ENCODE results near the gene DNAJB1. TPM values are rescaled to one million over a fixed set of nuclear protein-coding genes. Genes with fewer than 3 reads are reported as not detected.

DNAJB1 gene
- total RNA-seq, 1 experiment from 2014 or later: 149 TPM

GRCh38 chr19:14536926-14537692 lies 18.9 kb upstream of the DNAJB1 start:
- DNase-seq (ENCODE audit: low read depth, low spot score): no peak
- TF ChIP-seq TCF7L2 (IDR thresholded peaks at IDR 0.05; ENCODE audit: low read depth, low read length) (no peak), SIN3A (IDR thresholded peaks at IDR 0.05; ENCODE audit: borderline replicate concordance, insufficient read depth, low read depth, low read length) (no peak), REST (IDR thresholded peaks at IDR 0.05; ENCODE audit: insufficient read depth in 1 of 2, low read depth in 2 of 2, low read length in 1 of 2) (no peak)
- in situ Hi-C loops (cut with HindIII; ENCODE audit: low pct_unique_long_range_greater_than_20kb, low sequenced_read_pairs): no loop called here
- POLR2A ChIA-PET: interaction anchor here (0.6 kb wide), 1 partner anchor 20 kb away, joined by 5 read pairs; no protein-coding TSS in a partner anchor
- CTCF ChIA-PET: no interaction called here
- Histone ChIP-seq H3K4me3 (ENCODE audit: low read depth in 2 of 2, low read length in 2 of 2) (peak overlapping the region in 1 of 2 experiments; percentile 31; a peak in 2 of 4 replicates), H3K27ac (ENCODE audit: low read length) (no peak overlapping the region), H3K36me3 (ENCODE audit: control insufficient read depth, insufficient read depth, low read length) (no peaks in the 10 kb centered on the region), H3K4me1 (ENCODE audit: control insufficient read depth, insufficient read depth, low read length) (peaks cover 13% of the 10 kb centered on the region), H3K27me3 (ENCODE audit: control insufficient read depth, insufficient read depth, low read length) (no peaks in the 10 kb centered on the region), H3K9me3 (ENCODE audit: control insufficient read depth, insufficient read depth, low read depth, low read length) (no peaks in the 10 kb centered on the region)
- ATAC-seq: peak; percentile 84
- TSS peak; percentile 13 for BruUV-seq (replicated peaks)
- intact Hi-C loops (cut with micrococcal nuclease; ENCODE audit: unreplicated experiment): no loop called here

GRCh38 chr19:14533450-14533849 lies 15.3 kb upstream of the DNAJB1 start:
- ATAC-seq: no peak
- intact Hi-C loops (cut with micrococcal nuclease; ENCODE audit: unreplicated experiment) (no loop called here), in situ Hi-C loops (cut with HindIII; ENCODE audit: low pct_unique_long_range_greater_than_20kb, low sequenced_read_pairs) (no loop called here)
- Histone ChIP-seq H3K36me3 (ENCODE audit: control insufficient read depth, insufficient read depth, low read length) (peaks cover 5% of the 10 kb centered on the region; the same call in 1 of the 2 replicates), H3K27me3 (ENCODE audit: control insufficient read depth, insufficient read depth, low read length) (no peaks in the 10 kb centered on the region), H3K4me1 (ENCODE audit: control insufficient read depth, insufficient read depth, low read length) (peaks cover 26% of the 10 kb centered on the region), H3K9me3 (ENCODE audit: control insufficient read depth, insufficient read depth, low read depth, low read length) (no peaks in the 10 kb centered on the region), H3K4me3 (ENCODE audit: low read depth in 2 of 2, low read length in 2 of 2) (no peak overlapping the region), H3K27ac (ENCODE audit: low read length) (peak overlapping the region; percentile 54)
- no TSS peak for BruUV-seq (replicated peaks)
- CTCF ChIA-PET: interaction anchor here (0.6 kb wide), 1 partner anchor 28 kb away, joined by 5 read pairs; no protein-coding TSS in a partner anchor
- POLR2A ChIA-PET: interaction anchor here (0.6 to 0.7 kb wide), 3 partner anchors 8 to 31 kb away, joined by 3 to 6 read pairs (median 4); no protein-coding TSS in a partner anchor
- TF ChIP-seq REST (IDR thresholded peaks at IDR 0.05; ENCODE audit: insufficient read depth in 1 of 2, low read depth in 2 of 2, low read length in 1 of 2) (no peak), POLR2AphosphoS5 (IDR thresholded peaks at IDR 0.05; ENCODE audit: low read depth, low read length) (no peak), SIN3A (IDR thresholded peaks at IDR 0.05; ENCODE audit: borderline replicate concordance, insufficient read depth, low read depth, low read length) (no peak), TCF7L2 (IDR thresholded peaks at IDR 0.05; ENCODE audit: low read depth, low read length) (no peak), CTCF (IDR thresholded peaks at IDR 0.05) (no peak)
- DNase-seq (ENCODE audit: low read depth, low spot score): no peak

All from Panc1 (cell line).